ENCODE data around the gene CLDN10.
"Not testable (repeated sequence)": the region's sequence is repeated elsewhere in the genome, so short reads cannot be mapped to it uniquely, and the experiment has no call there.

Gene CLDN10, protein sequence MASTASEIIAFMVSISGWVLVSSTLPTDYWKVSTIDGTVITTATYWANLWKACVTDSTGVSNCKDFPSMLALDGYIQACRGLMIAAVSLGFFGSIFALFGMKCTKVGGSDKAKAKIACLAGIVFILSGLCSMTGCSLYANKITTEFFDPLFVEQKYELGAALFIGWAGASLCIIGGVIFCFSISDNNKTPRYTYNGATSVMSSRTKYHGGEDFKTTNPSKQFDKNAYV

DNA sequence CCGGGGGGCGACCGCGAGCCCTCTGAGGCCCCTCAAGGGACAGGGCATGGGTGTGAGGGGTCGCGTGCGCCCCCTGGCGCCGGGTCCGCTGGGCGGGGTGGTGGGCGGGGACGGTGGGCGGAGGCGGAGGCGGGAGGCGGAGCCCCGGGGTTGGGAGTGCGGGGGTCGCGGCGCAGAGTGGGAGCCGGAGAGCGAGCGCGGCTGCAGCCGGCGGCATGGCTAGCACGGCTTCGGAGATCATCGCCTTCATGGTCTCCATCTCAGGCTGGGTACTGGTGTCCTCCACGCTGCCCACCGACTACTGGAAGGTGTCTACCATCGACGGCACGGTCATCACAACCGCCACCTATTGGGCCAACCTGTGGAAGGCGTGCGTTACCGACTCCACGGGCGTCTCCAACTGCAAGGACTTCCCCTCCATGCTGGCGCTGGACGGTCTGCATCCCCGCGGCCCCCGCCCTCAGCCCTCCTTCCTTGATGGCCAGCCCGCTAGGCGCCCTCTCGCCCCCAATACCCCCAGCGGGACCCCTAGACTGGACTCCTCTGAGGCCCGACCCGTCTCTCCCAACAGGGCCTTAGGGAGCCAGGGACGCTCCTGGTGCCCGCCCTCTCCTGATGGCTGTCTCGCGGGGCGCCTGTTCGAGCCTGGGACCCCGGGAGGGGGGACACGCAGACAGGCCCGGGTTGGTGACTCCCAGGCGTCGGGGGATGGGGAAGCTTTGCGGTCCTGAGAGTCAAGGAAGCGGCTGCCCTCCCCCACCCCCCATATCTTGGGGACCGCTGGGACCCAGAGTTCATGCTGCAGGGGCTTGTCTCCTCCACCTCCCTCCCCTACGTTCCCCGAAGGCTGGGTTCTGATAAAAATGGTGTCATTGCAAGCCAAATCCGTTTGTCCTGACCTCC, at the start of gene CLDN10:
CLDN10 (plus strand) TSS at position 182 of the 903 bp plus-strand sequence; CDS start at position 216, 34 bp downstream.
- DNase-seq = no peak

DNA sequence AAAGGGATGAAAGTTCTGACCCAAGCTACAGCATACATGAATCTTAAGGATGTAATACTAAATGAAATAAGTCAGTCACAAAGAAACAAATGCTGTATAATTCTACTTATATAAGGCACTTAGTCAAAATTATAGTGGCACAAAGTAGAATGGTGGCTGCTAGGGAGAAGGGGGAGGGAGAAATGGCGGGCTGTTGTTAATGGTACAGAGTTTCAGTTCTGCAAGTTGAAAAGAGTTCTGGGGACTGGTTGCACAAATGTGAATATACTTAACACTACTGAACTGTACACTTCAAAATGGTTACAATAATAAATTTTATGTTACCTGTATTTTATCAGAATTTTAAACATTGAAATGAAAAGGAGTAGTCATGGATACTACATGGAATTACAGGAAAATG, 48.9 kb upstream of the CLDN10 start:
- DNase-seq = no peak

DNA sequence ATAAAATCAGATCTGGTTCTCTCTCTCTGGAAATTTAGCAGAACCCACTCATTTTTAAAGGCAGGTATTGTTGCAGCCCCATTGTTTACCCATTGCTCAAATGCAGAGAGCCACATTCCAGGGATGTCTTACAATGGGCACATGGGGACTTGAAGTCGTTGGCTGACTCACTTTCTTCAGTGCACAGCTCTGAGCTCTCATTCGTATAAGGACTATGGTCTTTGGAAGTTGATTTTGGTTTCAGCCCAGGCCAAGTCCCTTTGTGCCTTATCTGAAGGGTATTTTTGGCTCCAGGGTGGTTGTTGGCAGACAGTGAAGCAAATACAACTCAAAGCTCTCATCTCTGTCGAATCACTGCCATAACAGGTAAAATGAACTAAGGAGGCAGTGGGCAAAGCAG, 47.3 kb upstream of the CLDN10 start:
- no peak for DNase-seq

DNA sequence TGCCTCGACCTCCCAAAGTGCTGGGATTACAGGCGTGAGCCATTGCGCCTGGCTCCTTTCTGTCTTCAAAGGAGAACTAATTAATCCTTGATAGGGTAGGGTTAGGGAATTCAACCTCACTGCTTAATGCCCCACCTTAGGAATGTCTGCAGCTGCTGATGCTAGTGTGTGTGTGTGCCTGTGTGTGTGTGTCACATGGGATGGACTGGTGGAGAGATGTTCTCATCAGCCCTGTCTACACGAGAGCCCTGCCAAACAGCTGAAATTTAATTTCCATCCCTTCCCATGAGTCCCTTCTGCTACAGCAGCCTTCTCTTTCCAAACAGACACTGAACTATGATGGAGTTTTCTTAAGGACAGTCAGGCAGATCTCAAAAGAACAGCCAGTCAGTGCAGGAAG, 46.5 kb upstream of the CLDN10 start:
- no peak for DNase-seq

DNA sequence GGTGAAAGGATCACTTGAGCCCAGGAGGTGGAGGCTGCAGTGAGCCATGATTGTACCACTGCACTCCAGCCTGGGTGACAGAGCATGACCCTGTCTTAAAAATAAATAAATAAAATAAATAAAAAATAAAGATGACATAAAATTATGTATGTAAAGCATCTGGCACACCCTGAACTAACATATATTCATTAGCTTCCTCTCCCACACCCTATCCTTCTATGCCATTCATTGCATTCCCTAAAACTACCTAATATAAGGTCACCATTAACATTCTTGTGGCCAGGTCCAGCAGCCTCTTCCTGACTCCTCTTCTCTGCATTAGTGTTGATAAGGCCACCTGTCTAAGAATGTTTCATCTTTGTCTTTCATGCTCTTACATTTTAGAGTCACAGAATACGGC, 44.5 kb upstream of the CLDN10 start:
- no peak for DNase-seq

DNA sequence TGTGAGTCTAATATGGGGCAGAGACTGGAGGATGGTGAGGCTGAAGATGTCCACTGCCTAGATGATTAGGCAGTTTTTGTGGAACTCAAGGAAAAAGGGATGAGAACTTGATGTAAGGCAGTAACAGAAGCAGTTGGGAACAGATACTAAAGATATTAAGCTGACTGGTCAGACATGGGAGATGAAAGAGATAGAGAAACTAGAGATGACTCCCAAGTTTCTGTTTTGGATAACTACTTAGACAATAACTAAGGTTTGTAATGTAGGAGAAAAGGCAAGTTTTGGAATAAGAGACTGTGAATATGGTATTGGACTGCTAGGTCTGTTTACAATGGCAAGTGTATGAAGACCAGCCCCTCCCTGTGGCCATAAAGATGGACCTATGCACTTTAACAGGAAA, 43.5 kb upstream of the CLDN10 start:
- no peak for DNase-seq

DNA sequence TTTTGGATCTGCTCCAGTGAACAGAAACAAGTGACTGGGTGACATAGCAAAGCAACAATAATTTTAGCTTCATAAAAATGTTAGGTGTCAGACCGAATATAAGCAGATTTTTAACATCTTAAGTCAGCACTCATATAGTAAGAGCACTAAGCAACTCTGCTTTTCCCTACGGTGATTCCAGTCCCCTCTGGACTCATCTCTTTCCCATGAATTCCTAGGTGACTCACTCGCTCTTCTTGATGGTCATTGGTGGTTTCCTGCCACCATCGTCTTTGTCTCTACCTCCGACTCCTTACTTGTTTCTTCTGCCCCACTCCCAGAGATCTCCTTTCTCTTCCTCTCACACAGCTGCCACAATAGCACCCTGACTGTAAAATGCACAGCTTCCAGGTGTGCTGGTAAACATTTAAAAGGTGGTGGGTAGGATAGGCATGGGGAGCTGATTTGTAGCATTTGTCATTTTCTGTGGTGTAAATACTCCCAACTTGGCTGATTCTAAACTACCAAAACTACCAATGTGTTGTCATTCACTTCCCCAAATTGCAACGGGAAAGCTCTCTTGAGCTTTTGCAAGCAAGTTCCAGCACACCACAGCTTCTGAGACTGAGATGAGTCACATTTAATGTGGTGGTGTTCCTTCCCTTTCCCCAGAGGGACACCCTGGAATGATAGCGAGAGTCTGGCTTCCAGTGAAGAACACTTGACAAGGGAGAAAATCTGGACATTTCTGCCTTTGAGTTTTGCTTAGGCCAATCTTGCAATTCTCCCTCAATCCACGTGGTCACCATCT, 42.8 kb upstream of the CLDN10 start:
- no peak for DNase-seq

DNA sequence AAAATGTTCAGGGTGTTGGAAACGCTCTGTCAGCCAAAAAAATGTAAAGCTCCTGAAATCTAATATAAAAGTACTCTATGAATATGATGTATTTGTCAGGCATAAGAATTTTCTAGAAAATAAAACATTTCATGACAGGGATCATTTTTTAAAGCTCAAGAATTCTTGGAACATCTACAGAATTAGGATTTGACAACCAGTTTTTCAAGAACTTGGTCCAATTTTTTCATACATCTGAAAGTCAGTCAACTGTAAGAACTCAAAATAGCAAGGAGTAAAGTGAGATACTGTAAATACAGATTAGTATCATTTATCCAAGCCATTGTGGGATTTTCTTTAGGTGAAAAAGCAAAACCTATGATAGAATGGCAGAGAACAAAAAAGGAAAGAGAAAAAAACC, 41.6 kb upstream of the CLDN10 start:
- no peak for DNase-seq

DNA sequence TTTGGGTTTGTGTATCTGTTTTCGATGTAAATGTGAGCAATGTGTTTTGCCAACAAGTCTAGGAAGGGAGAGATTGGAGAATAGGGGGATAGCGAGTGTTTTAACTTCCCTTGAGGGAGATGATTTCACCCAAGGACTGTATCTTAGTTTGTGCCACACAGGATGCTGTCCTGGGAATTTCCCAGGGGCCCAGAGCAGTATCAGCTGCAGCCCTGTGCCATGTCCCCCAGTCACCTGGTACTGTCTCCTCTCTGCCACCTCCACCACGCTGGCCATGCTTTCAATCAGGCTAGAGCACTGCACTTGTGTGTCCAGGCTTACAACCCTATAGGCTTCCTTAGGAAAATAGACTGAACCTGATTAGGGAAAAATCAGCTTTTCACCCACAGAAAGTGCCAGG, 40.1 kb upstream of the CLDN10 start:
- no peak for DNase-seq

DNA sequence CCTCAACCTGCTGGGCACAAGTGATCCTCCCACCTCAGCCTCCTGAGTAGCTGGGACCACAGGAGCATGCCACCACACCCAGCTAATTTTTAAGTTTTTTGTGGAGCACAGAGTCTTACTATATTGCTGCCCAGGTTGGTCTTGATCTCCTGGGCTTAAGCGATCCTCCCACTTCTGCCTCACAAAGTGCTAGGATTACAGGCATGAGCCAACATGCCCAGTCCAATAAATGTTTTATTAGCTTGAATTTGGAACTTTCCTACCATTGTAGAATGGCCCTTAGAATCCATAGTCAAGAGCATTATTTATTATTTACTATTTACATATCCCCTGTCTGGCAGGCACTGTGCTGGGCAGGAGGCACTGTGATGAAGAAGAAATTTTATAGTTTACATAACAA, 39.6 kb upstream of the CLDN10 start:
- no peak for DNase-seq

DNA sequence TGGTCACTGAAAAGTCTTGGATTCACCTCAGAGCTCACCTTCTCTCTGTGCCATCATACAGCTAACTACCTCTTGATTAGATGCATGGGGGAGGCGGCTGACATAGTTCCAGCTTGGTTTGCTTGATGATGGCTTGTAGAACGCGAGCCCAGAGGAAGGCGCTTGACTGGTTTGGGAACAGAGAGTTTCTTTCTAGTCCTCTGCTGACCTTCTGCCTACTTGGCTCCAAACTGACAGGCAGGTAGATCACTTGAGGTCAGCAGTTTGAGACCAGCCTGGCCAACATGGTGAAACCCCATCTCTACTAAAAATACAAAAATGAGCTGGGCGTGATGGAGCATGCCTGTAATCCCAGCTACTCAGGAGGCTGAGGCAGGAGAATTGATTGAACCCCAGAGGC, 36.9 kb upstream of the CLDN10 start:
- DNase-seq = not testable (repeated sequence)

DNA sequence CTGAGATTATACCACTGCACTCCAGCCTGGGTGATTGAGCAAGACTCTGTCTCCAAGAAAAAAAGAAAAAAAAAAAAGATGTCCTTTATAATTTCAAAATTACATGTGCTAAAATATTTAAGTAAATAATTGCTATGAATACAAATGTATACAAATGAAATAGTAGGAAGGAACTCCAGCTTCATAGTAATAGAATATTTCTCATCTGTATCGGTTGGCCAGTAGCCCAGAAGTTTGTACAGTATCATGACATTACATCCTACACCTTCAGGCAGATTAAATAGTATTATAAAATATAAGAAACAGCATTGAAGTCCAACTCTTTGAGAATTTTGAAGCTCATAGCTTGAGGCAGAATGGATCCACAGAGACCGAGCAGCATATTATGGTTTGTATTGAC, 36.5 kb upstream of the CLDN10 start:
- no peak for DNase-seq

DNA sequence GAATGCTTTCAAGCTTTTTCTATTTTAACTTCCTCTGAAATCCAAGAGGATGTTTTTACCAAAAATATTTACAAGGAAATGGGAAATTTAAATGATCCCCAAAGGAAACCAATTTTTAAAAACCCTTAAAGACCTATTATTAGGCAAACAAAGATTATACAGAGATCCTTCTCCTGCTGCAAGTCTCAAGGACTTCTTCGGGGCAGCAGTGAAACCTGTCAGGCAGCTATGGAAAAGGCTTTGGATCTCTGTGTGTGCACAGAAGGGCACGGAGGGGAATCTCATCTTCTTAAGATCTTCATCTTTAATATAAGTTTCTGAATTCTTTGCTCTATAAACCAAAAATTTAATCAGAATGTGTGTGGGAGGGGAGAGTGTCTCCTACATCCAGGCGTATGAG, 36.0 kb upstream of the CLDN10 start:
- DNase-seq = no peak

DNA sequence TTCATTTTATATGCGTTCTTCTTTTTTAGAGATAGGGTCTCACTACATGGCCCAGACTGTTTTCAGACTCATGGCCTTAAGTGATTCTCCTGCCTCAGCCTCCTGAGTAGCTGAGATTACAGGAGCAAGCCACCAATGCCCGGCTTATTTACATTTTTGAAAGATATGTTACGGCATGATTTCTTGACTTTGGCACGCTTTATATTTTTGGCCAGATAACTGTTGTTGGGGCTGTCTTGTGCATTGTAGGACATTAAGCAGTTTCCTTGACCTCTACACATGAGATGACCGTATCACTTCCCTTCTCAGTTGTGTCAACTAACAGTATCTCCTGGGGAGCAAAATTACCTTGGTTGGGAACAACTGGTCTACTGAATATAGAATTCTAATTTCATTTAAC, 28.9 kb upstream of the CLDN10 start:
- DNase-seq = no peak

DNA sequence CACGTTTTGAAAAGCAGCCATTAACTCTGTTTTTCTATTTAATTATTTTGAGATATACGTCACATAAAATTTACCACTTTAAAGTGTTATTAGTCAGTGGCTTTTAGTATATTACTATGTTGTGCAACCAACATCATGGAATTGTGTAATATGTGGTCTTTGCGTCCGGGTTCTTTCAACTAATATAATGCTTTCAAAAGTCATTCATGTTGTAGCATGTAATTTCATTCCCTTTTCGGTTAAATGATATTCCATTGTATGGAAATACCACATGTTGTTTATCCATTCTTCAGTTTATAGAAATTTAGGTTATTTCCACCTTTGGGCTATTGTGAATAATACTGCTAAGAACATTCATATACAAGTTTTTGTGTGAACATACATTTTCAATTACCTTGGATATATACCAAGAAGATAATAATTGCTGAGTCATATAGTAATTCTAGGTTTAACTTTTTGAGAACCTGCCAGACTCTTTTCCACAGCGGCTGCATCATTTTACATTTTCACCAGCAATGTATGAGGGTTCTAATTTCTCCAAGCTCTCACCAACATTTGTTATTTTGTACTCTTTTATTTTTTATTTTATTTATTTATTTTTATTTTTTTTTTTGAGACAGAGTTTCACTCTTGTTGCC, 28.1 kb upstream of the CLDN10 start:
- DNase-seq = no peak

DNA sequence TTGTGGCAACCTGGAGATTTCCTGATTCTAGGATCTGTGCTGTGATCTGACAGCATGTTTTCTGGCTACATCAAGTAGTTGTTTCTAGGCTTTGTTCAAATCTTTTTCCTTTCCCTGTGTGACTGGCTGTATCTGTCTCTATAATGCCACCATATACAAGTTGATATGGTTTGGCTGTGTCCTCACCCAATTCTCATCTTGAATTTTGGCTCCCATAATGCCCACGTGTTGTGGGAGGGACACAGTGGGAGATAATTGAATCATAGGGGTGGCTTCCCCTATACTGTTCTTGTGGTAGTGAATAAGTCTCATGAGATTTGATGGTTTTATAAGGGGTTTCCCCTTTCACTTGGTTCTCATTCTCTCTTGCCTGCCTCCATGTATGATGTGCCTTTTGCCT, 24.6 kb upstream of the CLDN10 start:
- no peak for DNase-seq

DNA sequence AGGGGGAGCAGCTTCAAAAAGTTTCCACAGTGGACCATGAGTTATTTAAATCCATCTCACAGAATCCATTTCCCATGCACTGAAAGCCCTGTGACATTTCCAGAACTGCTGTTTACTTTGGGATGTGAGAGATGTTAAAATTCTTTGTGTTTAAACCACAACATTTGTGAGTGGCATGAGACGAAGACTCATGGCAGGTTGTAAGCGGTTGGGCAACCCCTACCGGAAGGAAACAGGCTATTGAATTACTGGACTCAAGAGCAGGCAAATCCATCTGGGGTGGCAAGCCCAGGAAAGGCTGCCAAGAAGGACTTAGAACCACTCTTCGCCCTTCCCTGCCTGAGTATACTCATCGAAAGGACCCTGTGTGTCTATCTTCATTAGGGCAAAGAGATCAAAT, 22.3 kb upstream of the CLDN10 start:
- DNase-seq = no peak

DNA sequence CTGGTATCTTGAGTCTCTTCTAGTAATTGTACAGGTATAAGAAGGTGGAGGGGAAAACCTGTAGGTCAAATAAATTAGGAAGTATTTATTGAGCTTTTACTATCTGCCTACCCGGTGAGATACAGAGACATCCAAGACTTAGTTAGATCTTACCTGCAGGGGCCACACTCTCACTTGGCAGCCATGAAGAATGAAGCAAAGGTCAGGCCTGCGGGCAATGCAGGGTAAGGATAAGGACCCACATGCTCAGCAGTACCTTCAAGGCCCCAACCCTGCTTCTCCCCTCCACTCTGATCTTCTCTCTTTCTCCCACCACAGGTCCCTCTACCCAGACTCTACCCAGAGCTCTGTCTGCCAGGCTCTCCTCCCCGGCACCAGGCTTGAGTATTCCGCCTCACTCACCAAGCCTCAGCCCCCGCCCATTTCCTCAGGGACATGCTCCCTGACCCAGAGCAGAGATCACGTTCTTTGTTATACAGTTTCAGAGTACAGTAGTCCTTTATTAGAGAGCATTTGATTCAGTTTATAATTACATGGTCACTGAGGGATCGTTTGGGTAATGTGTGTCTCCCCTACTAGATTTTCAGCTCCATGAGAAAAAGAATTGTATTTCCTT, 18.9 kb upstream of the CLDN10 start:
- no peak for DNase-seq

DNA sequence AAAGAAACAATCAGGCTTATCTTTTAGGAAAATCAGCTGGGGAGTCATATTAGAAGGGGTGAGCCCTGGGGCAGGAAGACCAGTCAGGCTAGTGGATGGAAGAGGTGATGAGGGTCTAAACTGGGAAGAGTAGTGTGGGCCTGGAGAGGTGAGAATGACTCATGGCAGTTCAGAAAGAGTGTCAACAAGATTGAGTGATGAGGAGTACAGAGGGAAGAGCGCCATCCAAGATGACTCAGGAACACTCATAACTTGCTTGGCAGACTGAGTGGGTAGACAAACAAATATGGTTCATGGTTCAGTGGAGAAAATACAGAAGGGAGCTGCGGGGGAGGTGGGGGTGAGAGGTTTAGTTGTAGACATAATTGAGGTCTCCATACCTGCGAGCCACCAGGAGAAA, 17.3 kb upstream of the CLDN10 start:
- no peak for DNase-seq

DNA sequence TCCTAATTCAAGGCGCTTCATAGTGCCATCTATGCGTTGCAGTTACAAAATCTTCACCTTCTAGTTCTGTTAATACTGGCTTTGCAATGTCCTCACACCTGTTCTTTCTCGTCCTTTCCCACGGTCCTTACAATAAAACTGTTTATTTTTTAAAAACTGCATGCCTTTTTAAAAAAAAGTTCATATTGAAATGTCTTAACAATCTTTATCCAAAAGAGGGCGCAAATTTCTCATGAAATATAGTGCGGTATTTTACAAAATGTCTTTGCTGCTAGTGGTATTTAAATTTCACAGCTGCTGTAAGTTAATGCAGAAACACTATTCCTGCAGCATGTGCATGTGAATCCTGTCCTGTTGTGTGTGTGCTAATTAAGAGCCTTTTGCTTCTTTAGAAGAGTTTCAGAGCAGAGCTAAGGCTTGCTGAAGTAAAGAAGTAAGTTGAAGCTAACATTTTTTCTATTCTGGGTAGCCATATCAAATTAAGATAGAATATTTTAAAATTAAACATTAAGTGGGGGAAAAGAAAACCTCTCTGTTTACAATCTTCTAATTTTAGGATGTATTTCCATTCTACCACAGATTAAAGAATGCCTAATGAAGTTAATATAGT, 15.8 kb upstream of the CLDN10 start:
- DNase-seq = peak; percentile 48

DNA sequence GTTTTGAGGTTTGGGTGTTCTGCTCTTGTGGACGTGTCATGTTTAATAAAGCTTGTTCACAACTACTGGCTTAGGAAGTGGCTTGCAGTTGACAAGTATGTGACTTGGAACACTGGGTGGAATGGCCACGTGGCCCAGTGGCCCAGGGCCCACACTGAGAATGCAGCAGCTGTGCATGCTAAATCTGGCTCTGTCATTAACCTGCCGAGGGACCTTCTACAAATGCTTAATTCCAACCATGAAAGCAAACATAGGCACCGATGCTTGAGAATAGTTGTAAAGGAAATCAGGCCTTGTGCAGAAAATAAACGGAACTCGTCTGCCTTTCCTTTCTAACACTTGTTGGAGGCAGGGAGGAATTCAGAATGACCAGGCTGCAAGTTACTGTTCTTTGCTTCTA, 11.6 kb upstream of the CLDN10 start:
- peak; percentile 28 for DNase-seq

DNA sequence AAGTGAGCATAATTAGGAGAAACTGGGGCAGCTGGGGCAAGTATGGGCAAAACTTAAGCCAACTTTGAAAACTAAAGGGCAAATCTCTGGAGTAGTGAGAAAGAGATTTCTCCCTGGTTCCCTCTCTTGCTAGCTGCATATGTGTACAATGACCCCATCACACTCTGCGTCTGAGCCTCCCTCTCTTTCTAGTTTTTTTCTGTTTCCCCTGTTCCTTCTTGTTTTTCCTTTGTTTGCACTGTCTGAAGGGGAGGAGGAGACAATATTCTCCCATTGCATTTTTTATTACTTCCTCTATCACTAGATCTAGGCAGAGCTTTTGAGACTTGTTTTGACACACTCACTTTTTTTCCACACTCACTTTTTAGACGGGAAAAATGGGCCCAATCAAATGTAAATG, 11.2 kb upstream of the CLDN10 start:
- no peak for DNase-seq
